Measurements from ENCODE around the gene PHAF1. TPM values are rescaled to one million over a fixed set of nuclear protein-coding genes. Genes with fewer than 3 reads are reported as not detected.

PHAF1 gene
- total and polyA plus RNA-seq, 2 of the 8 experiments (the other 6 are each of a cell fraction or from before 2014, with no cell fraction given): 18.6 to 26.4 TPM

DNA sequence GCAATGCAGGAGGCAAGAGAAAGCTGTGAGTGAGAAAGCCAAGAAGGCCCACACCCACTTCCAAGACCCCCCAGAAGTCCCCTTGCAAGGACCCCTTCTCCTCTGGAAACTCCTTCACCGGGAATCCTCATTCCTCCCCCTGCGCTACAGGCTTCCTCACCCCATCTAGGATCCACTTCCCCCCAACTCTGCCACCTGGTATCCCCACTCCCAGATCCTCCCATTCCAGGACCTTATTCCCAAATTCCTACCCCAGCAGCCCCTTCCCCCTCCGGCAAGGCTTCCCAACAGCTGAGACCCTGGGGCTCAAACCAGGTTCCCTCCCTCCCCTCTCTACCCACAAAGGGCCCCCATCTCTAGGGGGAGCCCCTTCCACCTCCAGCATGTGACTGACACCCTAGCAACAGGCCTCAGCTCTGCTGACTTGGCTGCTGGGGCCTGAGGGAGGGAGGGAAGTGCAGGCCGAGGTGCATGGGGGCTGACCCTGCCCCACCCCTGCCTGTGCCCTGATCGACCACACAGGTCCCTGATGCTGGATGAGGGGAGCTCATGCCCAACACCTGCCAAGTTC is 56.9 kb downstream of the PHAF1 start (continued):
- TF ChIP-seq SIN3A (conservative IDR thresholded peaks at IDR 0.05 in 1 of 2, IDR thresholded peaks at IDR 0.05 in 1 of 2; ENCODE audit: low read depth in 1 of 2, low read length in 2 of 2): no peak
- TF ChIP-seq, protein P1, sequence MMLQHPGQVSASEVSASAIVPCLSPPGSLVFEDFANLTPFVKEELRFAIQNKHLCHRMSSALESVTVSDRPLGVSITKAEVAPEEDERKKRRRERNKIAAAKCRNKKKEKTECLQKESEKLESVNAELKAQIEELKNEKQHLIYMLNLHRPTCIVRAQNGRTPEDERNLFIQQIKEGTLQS (IDR thresholded peaks at IDR 0.05; ENCODE audit: insufficient read depth, low read depth, low read length): no peak

Data from H1 (cell line).